Trophoblast cell (in vitro differentiated cells and primary cell): ENCODE data around the gene IL1RAPL2.

Experiments
- DNase-seq, 2 donors: peaks; one replicate each; pipeline ENCODE4 v3.0.0-alpha.2; 2016
- H2AFZ ChIP-seq: 2 replicates; pipeline ENCODE4 v1.6.1; 2013; ENCODE audit warnings: low read length, moderate library complexity, mild to moderate bottlenecking; ENCODE audit not compliant: insufficient read depth, poor library complexity
- H2AK5ac ChIP-seq: 2 replicates; pipeline ENCODE4 v1.6.1; 2013; ENCODE audit warnings: mild to moderate bottlenecking, low read length
- H2BK120ac ChIP-seq: 2 replicates; pipeline ENCODE4 v1.6.1; 2013; ENCODE audit warnings: low read length, mild to moderate bottlenecking, moderate library complexity; ENCODE audit not compliant: insufficient read depth, poor library complexity
- H2BK12ac ChIP-seq: 2 replicates; pipeline ENCODE4 v1.6.1; 2013; ENCODE audit warnings: mild to moderate bottlenecking, low read length, moderate library complexity
- H2BK5ac ChIP-seq: 2 replicates; pipeline ENCODE4 v1.6.1; 2013; ENCODE audit warnings: low read length, low read depth, moderate library complexity, mild to moderate bottlenecking; ENCODE audit not compliant: poor library complexity
- H3K14ac ChIP-seq: 2 replicates; pipeline ENCODE4 v1.6.1; 2013; ENCODE audit warnings: mild to moderate bottlenecking, low read length
- H3K18ac ChIP-seq: 2 replicates; pipeline ENCODE4 v1.6.1; 2013; ENCODE audit warnings: mild to moderate bottlenecking, low read length
- H3K23ac ChIP-seq: 2 replicates; pipeline ENCODE4 v1.6.1; 2013; ENCODE audit warnings: low read length
- H3K27ac ChIP-seq: 2 replicates; pipeline ENCODE4 v1.5.1; 2013; ENCODE audit warnings: low read depth, mild to moderate bottlenecking, inconsistent platforms, low read length, moderate library complexity
- H3K27me3 ChIP-seq: 2 replicates; pipeline ENCODE4 v1.6.1; 2013; ENCODE audit warnings: inconsistent platforms, mild to moderate bottlenecking, low read length, moderate library complexity; ENCODE audit not compliant: insufficient read depth
- H3K36me3 ChIP-seq, 2 experiments: 1 replicate in 1 of 2; 2 replicates in 1 of 2; pipeline ENCODE4 v1.6.1; 2013; ENCODE audit warnings: low read length in 2 of 2, mild to moderate bottlenecking in 2 of 2, moderate library complexity in 1 of 2; ENCODE audit not compliant: insufficient read depth in 2 of 2, control insufficient read depth in 1 of 2
- H3K4ac ChIP-seq: 2 replicates; pipeline ENCODE4 v1.6.1; 2013; ENCODE audit warnings: low read depth, mild to moderate bottlenecking, low read length, moderate library complexity
- H3K4me1 ChIP-seq, 2 experiments: 1 replicate in 1 of 2; 2 replicates in 1 of 2; pipeline ENCODE4 v1.6.1; 2013; ENCODE audit warnings: low read length in 2 of 2, mild to moderate bottlenecking in 2 of 2, moderate library complexity in 1 of 2; ENCODE audit not compliant: insufficient read depth in 2 of 2, control insufficient read depth in 1 of 2
- H3K4me2 ChIP-seq: 2 replicates; pipeline ENCODE4 v1.6.1; 2013; ENCODE audit warnings: inconsistent platforms, mild to moderate bottlenecking, low read length, moderate library complexity
- H3K4me3 ChIP-seq: 2 replicates; pipeline ENCODE4 v1.5.1; 2013; ENCODE audit warnings: mild to moderate bottlenecking, low read depth, low read length, inconsistent platforms
- H3K79me1 ChIP-seq: one replicate; pipeline ENCODE4 v1.6.1; 2013; ENCODE audit warnings: low read length
- H3K79me2 ChIP-seq: 2 replicates; pipeline ENCODE4 v1.6.1; 2013; ENCODE audit warnings: low read length, mild to moderate bottlenecking; ENCODE audit not compliant: control insufficient read depth, insufficient read depth, poor library complexity
- H3K9ac ChIP-seq: 2 replicates; pipeline ENCODE4 v1.6.1; 2013; ENCODE audit warnings: mild to moderate bottlenecking, low read length
- H3K9me3 ChIP-seq: 2 replicates; pipeline ENCODE4 v1.6.1; 2013; ENCODE audit warnings: low read depth, mild to moderate bottlenecking, control low read depth, inconsistent platforms, low read length; ENCODE audit not compliant: insufficient read depth
- H4K12ac ChIP-seq: 2 replicates; pipeline ENCODE4 v1.6.1; 2013; ENCODE audit warnings: low read depth, mild to moderate bottlenecking, low read length, moderate library complexity
- H4K8ac ChIP-seq: 2 replicates; pipeline ENCODE4 v1.6.1; 2013; ENCODE audit warnings: low read depth, mild to moderate bottlenecking, low read length, moderate library complexity
- H4K91ac ChIP-seq: one replicate; pipeline ENCODE4 v1.6.1; 2013; ENCODE audit warnings: low read depth, mild to moderate bottlenecking, low read length, moderate library complexity
- WGBS: extraction: QIAGEN DNeasy Blood & Tissue Kit; methylation state at CpG from one replicate; pipeline ENCODE4 v1.1.7; 2013; ENCODE audit warnings: missing lambda C conversion rate; ENCODE audit not compliant: insufficient read length, insufficient coverage; ENCODE audit errors: extremely low coverage; 5-methylcytosine and 5-hydroxymethylcytosine counted together

The IL1RAPL2 gene

GRCh38 chrX:104795804-104796203 is 229.8 kb downstream of the IL1RAPL2 start:
- no peak overlapping the region for H2BK120ac ChIP-seq
- no peaks in the 10 kb centered on the region for H3K4me1 ChIP-seq
- no peak overlapping the region for H3K23ac ChIP-seq

GRCh38 chrX:104803219-104803618 is 237.2 kb downstream of the IL1RAPL2 start:
- Histone ChIP-seq H3K9me3 (no peaks in the 10 kb centered on the region), H3K4me2 (no peak overlapping the region), H3K23ac (no peak overlapping the region), H3K14ac (no peak overlapping the region), H3K79me2 (no peaks in the 10 kb centered on the region), H4K91ac (no peak overlapping the region), H3K4me3 (no peak overlapping the region), H3K79me1 (no peaks in the 10 kb centered on the region), H3K36me3 (no peaks in the 10 kb centered on the region), H4K12ac (no peak overlapping the region), H4K8ac (no peak overlapping the region), H3K4me1 (no peaks in the 10 kb centered on the region), H2AK5ac (no peak overlapping the region), H2AFZ (no peak overlapping the region), H3K27ac (no peak overlapping the region), H3K18ac (no peak overlapping the region), H3K4ac (no peak overlapping the region), H2BK120ac (no peak overlapping the region), H2BK12ac (no peak overlapping the region), H2BK5ac (no peak overlapping the region), H3K9ac (no peak overlapping the region), H3K27me3 (no peaks in the 10 kb centered on the region)
- DNase-seq, result peak in 1 of 2 donors; percentile 25
- no CpG with 5 or more reads among the region's 1 CpG for WGBS

More at GRCh38 chrX:104795804-104796203, 229.8 kb downstream of the IL1RAPL2 start:
- H3K79me1 ChIP-seq, result no peaks in the 10 kb centered on the region
- no peaks in the 10 kb centered on the region for H3K9me3 ChIP-seq
- no CpG with 5 or more reads among the region's 1 CpG for WGBS
- H3K4ac ChIP-seq, result no peak overlapping the region
- no peak for DNase-seq
- no peak overlapping the region for H3K4me3 ChIP-seq
- no peaks in the 10 kb centered on the region for H3K27me3 ChIP-seq
- no peak overlapping the region for H2AK5ac ChIP-seq
- no peak overlapping the region for H3K27ac ChIP-seq
- H2BK12ac ChIP-seq, result no peak overlapping the region
- H4K91ac ChIP-seq, result no peak overlapping the region
- H4K12ac ChIP-seq, result no peak overlapping the region
- H2BK5ac ChIP-seq, result no peak overlapping the region
- no peak overlapping the region for H2AFZ ChIP-seq
- no peak overlapping the region for H3K4me2 ChIP-seq
- H3K36me3 ChIP-seq, result no peaks in the 10 kb centered on the region
- H3K79me2 ChIP-seq, result no peaks in the 10 kb centered on the region
- no peak overlapping the region for H3K14ac ChIP-seq
- no peak overlapping the region for H3K18ac ChIP-seq
- H3K9ac ChIP-seq, result no peak overlapping the region
- no peak overlapping the region for H4K8ac ChIP-seq

GRCh38 chrX:104806346-104806745 is 240.3 kb downstream of the IL1RAPL2 start:
- H3K4ac ChIP-seq, result no peak overlapping the region
- no peak overlapping the region for H4K12ac ChIP-seq
- H3K18ac ChIP-seq, result no peak overlapping the region
- no peak overlapping the region for H2AK5ac ChIP-seq
- no peak overlapping the region for H2BK5ac ChIP-seq
- no peaks in the 10 kb centered on the region for H3K79me2 ChIP-seq
- H2BK12ac ChIP-seq, result no peak overlapping the region
- no peak overlapping the region for H4K91ac ChIP-seq
- H3K79me1 ChIP-seq, result no peaks in the 10 kb centered on the region
- no peaks in the 10 kb centered on the region for H3K36me3 ChIP-seq
- no peak overlapping the region for H2BK120ac ChIP-seq
- no peak overlapping the region for H4K8ac ChIP-seq
- no peaks in the 10 kb centered on the region for H3K27me3 ChIP-seq
- H3K4me1 ChIP-seq, result no peaks in the 10 kb centered on the region
- no peak overlapping the region for H2AFZ ChIP-seq
- H3K27ac ChIP-seq, result no peak overlapping the region
- H3K9me3 ChIP-seq, result no peaks in the 10 kb centered on the region
- no peak overlapping the region for H3K23ac ChIP-seq
- DNase-seq, result peak; percentile 33 to 79
- no peak overlapping the region for H3K9ac ChIP-seq
- peak overlapping the region; percentile 34 for H3K4me2 ChIP-seq
- no CpG with 5 or more reads among the region's 2 CpGs for WGBS
- H3K14ac ChIP-seq, result no peak overlapping the region
- no peak overlapping the region for H3K4me3 ChIP-seq

- H3K14ac ChIP-seq, result no peak overlapping the region
- no peak overlapping the region for H2BK12ac ChIP-seq
- H2AK5ac ChIP-seq, result no peak overlapping the region
- no peaks in the 10 kb centered on the region for H3K27me3 ChIP-seq
- H4K91ac ChIP-seq, result no peak overlapping the region
- no peaks in the 10 kb centered on the region for H3K79me2 ChIP-seq
- H3K27ac ChIP-seq, result no peak overlapping the region
- no peak overlapping the region for H3K4me3 ChIP-seq
- no peaks in the 10 kb centered on the region for H3K4me1 ChIP-seq
- H3K36me3 ChIP-seq, result no peaks in the 10 kb centered on the region
- DNase-seq, result no peak
- no peak overlapping the region for H2AFZ ChIP-seq
- no peaks in the 10 kb centered on the region for H3K79me1 ChIP-seq
- H3K4ac ChIP-seq, result no peak overlapping the region
- no peak overlapping the region for H3K23ac ChIP-seq
- H2BK120ac ChIP-seq, result no peak overlapping the region
- no CpG with 5 or more reads among the region's 2 CpGs for WGBS
- no peaks in the 10 kb centered on the region for H3K9me3 ChIP-seq
- H3K4me2 ChIP-seq, result no peak overlapping the region
- no peak overlapping the region for H3K18ac ChIP-seq
- H3K9ac ChIP-seq, result no peak overlapping the region
- no peak overlapping the region for H4K8ac ChIP-seq
- H4K12ac ChIP-seq, result no peak overlapping the region
- no peak overlapping the region for H2BK5ac ChIP-seq
Measured at GRCh38 chrX:104833401-104833800, 267.4 kb downstream of the IL1RAPL2 start.
